Mucosa of stomach (tissue), 1 donor: Measurements from ENCODE around the gene SKAP1.
"Not testable (repeated sequence)": the region's sequence is repeated elsewhere in the genome, so short reads cannot be mapped to it uniquely, and the experiment has no call there.

ENCODE experiments used
- H3K27me3 ChIP-seq: one replicate; pipeline ENCODE4 v1.7.0; 2013; ENCODE audit warnings: mild to moderate bottlenecking, low read length; ENCODE audit not compliant: control insufficient read depth, insufficient read depth
- H3K36me3 ChIP-seq: one replicate; pipeline ENCODE4 v1.7.0; 2013; ENCODE audit warnings: low read length; ENCODE audit not compliant: control insufficient read depth, insufficient read depth
- H3K4me1 ChIP-seq: one replicate; pipeline ENCODE4 v1.7.0; 2013; ENCODE audit warnings: mild to moderate bottlenecking, low read length; ENCODE audit not compliant: control insufficient read depth, insufficient read depth
- H3K4me3 ChIP-seq: one replicate; pipeline ENCODE4 v1.7.0; 2013; ENCODE audit warnings: low read length
- H3K9ac ChIP-seq: one replicate; pipeline ENCODE4 v1.7.0; 2013; ENCODE audit warnings: mild to moderate bottlenecking, low read length, moderate library complexity
- H3K9me3 ChIP-seq: one replicate; pipeline ENCODE4 v1.7.0; 2013; ENCODE audit warnings: mild to moderate bottlenecking, low read length, moderate library complexity; ENCODE audit not compliant: control insufficient read depth
- donor health status: Pancreatic carcinoma.

The SKAP1 gene

GRCh38 chr17:48348352-48348751 is 81.7 kb downstream of the SKAP1 start:
- Histone ChIP-seq H3K27me3 (no peaks in the 10 kb centered on the region), H3K4me3 (no peak overlapping the region), H3K4me1 (no peaks in the 10 kb centered on the region), H3K9me3 (no peaks in the 10 kb centered on the region), H3K36me3 (no peaks in the 10 kb centered on the region), H3K9ac (no peak overlapping the region)

GRCh38 chr17:48347177-48347576 is 82.8 kb downstream of the SKAP1 start:
- H3K9ac ChIP-seq: no peak overlapping the region
- H3K36me3 ChIP-seq: no peaks in the 10 kb centered on the region
- no peaks in the 10 kb centered on the region for H3K27me3 ChIP-seq
- no peak overlapping the region for H3K4me3 ChIP-seq
- H3K9me3 ChIP-seq: no peaks in the 10 kb centered on the region
- H3K4me1 ChIP-seq: no peaks in the 10 kb centered on the region

- H3K36me3 ChIP-seq: no peaks in the 10 kb centered on the region
- H3K9me3 ChIP-seq: no peaks in the 10 kb centered on the region
- H3K4me3 ChIP-seq: no peak overlapping the region
- no peak overlapping the region for H3K9ac ChIP-seq
- H3K27me3 ChIP-seq: peaks cover 2% of the 10 kb centered on the region
- no peaks in the 10 kb centered on the region for H3K4me1 ChIP-seq
These were observed 85.8 kb downstream of the SKAP1 start for GRCh38 chr17:48344251-48344650.

- no peaks in the 10 kb centered on the region for H3K4me1 ChIP-seq
- H3K36me3 ChIP-seq: no peaks in the 10 kb centered on the region
- H3K9ac ChIP-seq: no peak overlapping the region
- H3K27me3 ChIP-seq: peaks cover 8% of the 10 kb centered on the region
- H3K9me3 ChIP-seq: no peaks in the 10 kb centered on the region
- H3K4me3 ChIP-seq: no peak overlapping the region
These were observed 89.1 kb downstream of the SKAP1 start for GRCh38 chr17:48340916-48341315.

GRCh38 chr17:48338720-48339119 is 91.3 kb downstream of the SKAP1 start:
- H3K4me1 ChIP-seq: no peaks in the 10 kb centered on the region
- H3K36me3 ChIP-seq: no peaks in the 10 kb centered on the region
- no peak overlapping the region for H3K4me3 ChIP-seq
- no peak overlapping the region for H3K9ac ChIP-seq
- peaks cover 8% of the 10 kb centered on the region for H3K27me3 ChIP-seq
- no peaks in the 10 kb centered on the region for H3K9me3 ChIP-seq

GRCh38 chr17:48337903-48338302 is 92.1 kb downstream of the SKAP1 start:
- H3K9me3 ChIP-seq, H3K9ac ChIP-seq, H3K27me3 ChIP-seq, H3K36me3 ChIP-seq, H3K4me1 ChIP-seq, H3K4me3 ChIP-seq: not testable (repeated sequence)

GRCh38 chr17:48336986-48337385 is 93.0 kb downstream of the SKAP1 start:
- peaks cover 8% of the 10 kb centered on the region for H3K27me3 ChIP-seq
- no peak overlapping the region for H3K4me3 ChIP-seq
- no peaks in the 10 kb centered on the region for H3K36me3 ChIP-seq
- no peaks in the 10 kb centered on the region for H3K9me3 ChIP-seq
- H3K9ac ChIP-seq: no peak overlapping the region
- no peaks in the 10 kb centered on the region for H3K4me1 ChIP-seq

- Histone ChIP-seq H3K27me3 (peaks cover 13% of the 10 kb centered on the region), H3K36me3 (no peaks in the 10 kb centered on the region), H3K4me3 (no peak overlapping the region), H3K9me3 (no peaks in the 10 kb centered on the region), H3K9ac (no peak overlapping the region), H3K4me1 (no peaks in the 10 kb centered on the region)
These were observed 94.0 kb downstream of the SKAP1 start for GRCh38 chr17:48335858-48336500.

GRCh38 chr17:48335146-48335784 is 94.7 kb downstream of the SKAP1 start:
- Histone ChIP-seq H3K4me3 (no peak overlapping the region), H3K27me3 (peaks cover 15% of the 10 kb centered on the region), H3K9me3 (no peaks in the 10 kb centered on the region), H3K36me3 (no peaks in the 10 kb centered on the region), H3K9ac (no peak overlapping the region), H3K4me1 (no peaks in the 10 kb centered on the region)

GRCh38 chr17:48333034-48333530 is 96.9 kb downstream of the SKAP1 start:
- Histone ChIP-seq H3K9me3 (no peaks in the 10 kb centered on the region), H3K4me1 (no peaks in the 10 kb centered on the region), H3K4me3 (no peak overlapping the region), H3K27me3 (peaks cover 9% of the 10 kb centered on the region), H3K36me3 (no peaks in the 10 kb centered on the region), H3K9ac (no peak overlapping the region)

- Histone ChIP-seq H3K9ac (no peak overlapping the region), H3K4me1 (no peaks in the 10 kb centered on the region), H3K9me3 (no peaks in the 10 kb centered on the region), H3K27me3 (peaks cover 9% of the 10 kb centered on the region), H3K36me3 (no peaks in the 10 kb centered on the region), H3K4me3 (no peak overlapping the region)
These were observed 99.1 kb downstream of the SKAP1 start for GRCh38 chr17:48330887-48331286.

GRCh38 chr17:48330421-48330820 is 99.6 kb downstream of the SKAP1 start:
- Histone ChIP-seq H3K4me3 (no peak overlapping the region), H3K36me3 (no peaks in the 10 kb centered on the region), H3K9me3 (no peaks in the 10 kb centered on the region), H3K4me1 (no peaks in the 10 kb centered on the region), H3K9ac (no peak overlapping the region), H3K27me3 (peaks cover 9% of the 10 kb centered on the region)
